NCI-H1694 treated with DMSO at 0.1 percent for 48 hours (cell line): ENCODE data around the gene MYO1H.
A peak's percentile ranks its signal among the peaks of the same experiment; 100 is the strongest.
"Not testable (repeated sequence)": the region's sequence is repeated elsewhere in the genome, so short reads cannot be mapped to it uniquely, and the experiment has no call there.

ENCODE experiments used
- DNase-seq: peaks from one replicate; lab custom pipeline; 2025; lab: John Stamatoyannopoulos, UW

The MYO1H gene

GRCh38 chr12:109421355-109422087 is 73.8 kb downstream of the MYO1H start:
- DNase-seq, result no peak

- DNase-seq, result no peak
Observed at GRCh38 chr12:109422251-109422650, 74.6 kb downstream of the MYO1H start.

GRCh38 chr12:109423392-109423791 is 75.7 kb downstream of the MYO1H start:
- no peak for DNase-seq

- DNase-seq, result peak; percentile 75
Observed at GRCh38 chr12:109428037-109428629, 80.4 kb downstream of the MYO1H start.

GRCh38 chr12:109428804-109429203 is 81.1 kb downstream of the MYO1H start:
- DNase-seq, result not testable (repeated sequence)

- no peak for DNase-seq
Observed at GRCh38 chr12:109430244-109430643, 82.5 kb downstream of the MYO1H start.

- DNase-seq, result no peak
Observed at GRCh38 chr12:109432431-109432830, 84.7 kb downstream of the MYO1H start.

- DNase-seq, result peak; percentile 38
Observed at GRCh38 chr12:109432842-109433304, 85.2 kb downstream of the MYO1H start.

GRCh38 chr12:109433618-109434017 is 85.9 kb downstream of the MYO1H start:
- DNase-seq, result no peak

GRCh38 chr12:109434582-109434981 is 86.9 kb downstream of the MYO1H start:
- DNase-seq, result no peak

GRCh38 chr12:109435428-109436187 is 87.9 kb downstream of the MYO1H start:
- no peak for DNase-seq

- no peak for DNase-seq
Observed at GRCh38 chr12:109436188-109436560, 88.5 kb downstream of the MYO1H start.

GRCh38 chr12:109439181-109439580 is 91.5 kb downstream of the MYO1H start:
- DNase-seq, result no peak

GRCh38 chr12:109439951-109440350 is 92.3 kb downstream of the MYO1H start:
- DNase-seq, result not testable (repeated sequence)

- no peak for DNase-seq
Observed at GRCh38 chr12:109440851-109441490, 93.3 kb downstream of the MYO1H start.

GRCh38 chr12:109443794-109444193 is 96.1 kb downstream of the MYO1H start:
- no peak for DNase-seq

- DNase-seq, result no peak
Observed at GRCh38 chr12:109444259-109444658, 96.6 kb downstream of the MYO1H start.

- DNase-seq, result no peak
Observed at GRCh38 chr12:109445191-109445609, 97.5 kb downstream of the MYO1H start.

- no peak for DNase-seq
Observed at GRCh38 chr12:109446869-109447268, 99.2 kb downstream of the MYO1H start.

GRCh38 chr12:109447482-109447881 is 99.8 kb downstream of the MYO1H start:
- DNase-seq, result no peak

- no peak for DNase-seq
Observed at GRCh38 chr12:109448272-109448671, 100.6 kb downstream of the MYO1H start.

GRCh38 chr12:109448707-109449390 is 101.1 kb downstream of the MYO1H start:
- DNase-seq, result no peak
